NCI-H510A (cell line): Measurements from ENCODE around the gene SIDT1.
A peak's percentile ranks its signal among the peaks of the same experiment; 100 is the strongest.
"Not testable (repeated sequence)": the region's sequence is repeated elsewhere in the genome, so short reads cannot be mapped to it uniquely, and the experiment has no call there.

ENCODE experiments used
- DNase-seq: peaks from one replicate; lab custom pipeline; 2025; lab: John Stamatoyannopoulos, UW

The SIDT1 gene

DNA sequence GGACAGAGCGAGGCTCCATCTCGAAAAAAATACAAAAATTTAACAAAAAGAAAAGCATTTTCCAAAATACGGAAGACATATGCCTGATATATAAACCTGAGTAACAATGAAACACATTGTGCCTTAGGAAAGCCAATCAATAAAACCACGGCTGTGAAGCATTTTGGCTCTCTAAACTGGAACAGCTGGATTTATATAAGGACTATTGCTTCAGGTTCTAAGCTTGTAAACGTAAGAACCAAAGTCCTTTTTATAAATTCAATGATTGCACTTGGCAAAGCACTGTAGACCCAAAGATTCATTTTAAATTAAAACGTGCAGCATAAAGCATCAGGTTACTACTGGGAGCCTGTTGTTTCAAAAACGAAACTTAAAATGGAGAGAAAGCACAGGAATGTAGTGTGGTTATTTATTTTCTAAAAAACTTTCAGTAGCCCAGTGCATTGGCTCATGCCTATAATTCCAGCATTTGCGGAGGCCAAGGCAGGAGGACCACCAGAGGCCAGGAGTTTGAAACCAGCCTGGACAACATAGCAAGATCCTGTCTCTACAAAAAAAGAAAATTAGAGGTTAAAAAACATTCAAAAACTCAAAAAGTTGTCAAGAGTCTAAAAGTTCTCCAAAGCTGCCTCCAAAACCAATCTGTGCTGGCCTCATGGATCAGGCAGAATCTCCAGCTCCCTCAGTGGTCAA lies 102.6 kb downstream of the SIDT1 start:
- no peak for DNase-seq

DNA sequence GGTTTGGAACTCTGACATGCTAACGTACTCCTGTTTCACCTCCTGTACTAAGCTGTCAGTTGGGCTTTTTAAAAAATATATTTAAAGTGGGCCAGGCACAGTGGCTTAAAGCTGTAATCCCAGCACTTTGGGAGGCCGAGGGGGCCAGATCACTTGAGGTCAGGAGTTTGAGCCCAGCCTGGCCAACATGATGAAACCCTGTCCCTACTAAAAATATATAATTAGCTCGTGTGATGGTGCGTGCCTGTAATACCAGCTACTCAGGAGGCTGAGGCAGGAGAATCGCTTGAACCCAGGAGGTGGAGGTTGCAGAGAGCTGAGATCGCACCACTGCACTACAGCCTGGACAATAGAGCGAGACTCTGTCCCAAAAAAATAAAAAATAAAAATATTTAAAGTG lies 103.7 kb downstream of the SIDT1 start:
- DNase-seq: not testable (repeated sequence)

DNA sequence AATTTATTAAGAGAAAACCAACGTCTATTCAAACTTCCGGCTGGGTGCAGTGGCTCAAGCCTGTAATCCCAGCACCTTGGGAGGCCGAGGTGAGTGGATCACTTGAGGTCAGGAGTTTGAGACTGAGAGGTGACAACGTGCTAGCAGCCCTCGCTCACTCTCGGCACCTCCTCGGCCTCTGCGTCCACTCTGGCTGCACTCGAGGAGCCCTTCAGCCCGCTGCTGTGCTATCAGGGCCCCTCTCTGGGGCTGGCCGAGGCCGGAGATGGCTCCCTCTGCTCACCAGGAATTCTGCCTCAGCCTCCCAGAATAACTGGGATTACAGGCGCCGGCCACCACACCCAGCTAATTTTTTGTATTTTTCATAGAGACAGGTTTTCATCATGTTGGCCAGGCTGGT lies 105.4 kb downstream of the SIDT1 start:
- no peak for DNase-seq

DNA sequence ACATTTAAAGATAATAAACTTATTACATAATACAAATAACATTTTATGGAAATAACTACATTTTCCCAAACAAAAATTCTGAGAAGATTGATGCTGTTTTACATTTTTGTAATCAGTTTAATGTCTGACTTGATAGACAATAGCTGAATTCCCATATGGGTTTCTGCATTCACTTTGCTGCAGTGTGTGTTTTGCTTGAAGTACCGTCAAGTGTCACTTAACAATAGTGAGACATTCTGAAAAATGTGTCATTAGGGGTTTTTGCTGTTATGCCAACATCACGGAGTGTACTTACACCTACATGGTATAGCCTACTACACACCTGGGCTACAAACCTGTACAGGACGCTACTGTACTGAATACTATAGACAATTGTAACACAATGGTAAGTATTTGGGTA lies 106.6 kb downstream of the SIDT1 start:
- DNase-seq: no peak

DNA sequence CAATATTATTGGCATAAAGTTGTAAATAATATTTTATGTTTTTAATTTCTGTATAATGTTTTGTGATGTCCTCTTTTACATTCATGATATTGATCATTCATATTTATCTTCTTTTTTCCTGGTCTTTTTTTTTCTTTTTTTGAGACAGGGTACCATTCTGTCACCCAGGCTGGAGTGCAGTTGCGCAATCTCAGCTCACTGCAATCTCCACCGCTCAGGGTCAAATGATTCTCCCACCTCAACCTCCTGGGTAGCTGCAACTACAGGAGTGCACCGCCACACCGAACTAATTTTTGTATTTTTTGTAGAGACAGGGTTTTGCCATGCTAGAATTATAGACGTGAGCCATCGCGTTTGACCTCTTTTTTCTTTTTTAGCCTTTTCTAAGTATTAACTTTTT lies 111.2 kb downstream of the SIDT1 start:
- no peak for DNase-seq

DNA sequence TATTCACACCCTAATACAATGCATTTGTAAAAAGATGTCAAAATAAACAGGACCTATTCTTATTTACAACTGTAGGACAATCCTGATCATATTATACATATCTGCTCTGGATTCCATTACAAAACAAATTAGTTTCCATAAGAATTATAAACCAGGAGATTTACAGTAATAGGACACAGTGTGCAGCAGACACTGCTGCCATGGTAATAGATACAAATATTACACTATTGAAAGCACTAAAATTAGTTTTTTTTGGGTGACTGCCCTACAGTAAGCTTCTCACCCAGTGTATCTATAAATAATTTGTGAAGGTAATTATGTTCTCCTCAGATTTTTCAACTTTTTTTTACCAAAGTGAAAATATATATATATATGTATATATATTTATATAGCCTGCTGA lies 116.2 kb downstream of the SIDT1 start:
- no peak for DNase-seq

DNA sequence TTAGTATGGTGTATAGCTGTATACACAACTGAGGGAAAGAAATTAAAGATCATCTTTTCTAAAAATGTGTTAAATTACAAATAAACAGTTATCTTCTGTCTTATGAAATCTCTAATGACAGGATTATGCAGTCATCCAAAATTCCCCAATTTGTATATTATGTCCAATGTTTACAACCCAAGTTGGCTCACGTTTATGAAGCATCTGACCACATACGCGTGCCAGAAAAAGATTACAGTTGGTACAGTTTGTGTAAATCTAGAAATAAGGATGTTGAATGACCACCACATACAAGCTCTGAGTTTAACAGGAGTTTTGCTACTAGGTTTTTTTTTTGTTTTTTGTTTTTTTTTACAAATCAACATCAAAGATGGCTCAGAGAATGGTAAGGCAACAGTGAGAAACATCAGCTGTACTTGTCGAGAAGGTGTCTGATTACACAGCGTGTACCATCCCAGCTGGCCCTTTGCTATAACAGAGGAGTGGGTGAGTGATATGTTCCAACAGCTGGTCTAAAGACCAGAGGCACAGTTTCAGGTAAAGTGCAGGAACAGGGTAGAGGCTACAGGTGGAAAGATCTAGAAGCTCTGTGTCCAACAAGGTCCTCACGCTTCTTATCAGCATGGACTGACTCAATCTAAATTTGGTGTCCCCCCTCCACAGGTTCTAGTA lies 117.0 kb downstream of the SIDT1 start:
- DNase-seq: no peak

DNA sequence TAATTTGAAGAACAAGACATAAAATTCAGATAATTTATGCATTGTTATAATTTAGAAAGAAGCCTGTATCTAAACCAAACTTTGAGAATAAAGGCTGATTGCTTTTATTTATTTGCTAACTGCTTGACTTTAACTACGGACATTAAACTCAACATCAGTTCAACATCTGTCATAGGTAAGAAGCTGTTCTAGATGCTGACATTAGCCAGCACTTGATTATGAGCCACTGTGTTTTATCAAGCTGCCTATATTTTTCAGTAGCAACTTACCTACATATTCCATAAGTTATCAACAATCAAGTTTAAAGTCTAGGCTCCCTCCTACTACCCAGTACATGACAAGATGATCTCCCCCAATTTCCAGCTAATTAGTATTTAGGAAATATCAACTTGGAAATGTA lies 122.0 kb downstream of the SIDT1 start:
- no peak for DNase-seq

DNA sequence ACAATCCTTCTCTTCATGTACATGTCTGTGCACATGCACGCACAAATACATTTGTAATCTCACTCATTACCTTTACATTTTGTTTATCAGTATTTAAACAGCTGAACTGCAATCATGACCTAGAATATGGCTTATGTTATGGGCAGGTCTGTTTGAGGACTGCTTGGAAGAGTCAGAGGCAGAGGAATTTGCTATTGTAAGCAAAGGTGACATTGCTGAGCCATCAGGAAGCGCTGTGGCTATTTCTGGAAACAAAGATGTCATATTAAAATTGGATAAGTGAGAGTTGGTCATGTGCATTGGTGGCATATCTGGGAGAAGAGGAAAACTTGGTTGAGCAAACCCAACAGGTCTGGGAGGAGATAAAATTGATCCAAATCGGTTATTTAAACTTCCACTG lies 122.5 kb downstream of the SIDT1 start:
- DNase-seq: no peak

DNA sequence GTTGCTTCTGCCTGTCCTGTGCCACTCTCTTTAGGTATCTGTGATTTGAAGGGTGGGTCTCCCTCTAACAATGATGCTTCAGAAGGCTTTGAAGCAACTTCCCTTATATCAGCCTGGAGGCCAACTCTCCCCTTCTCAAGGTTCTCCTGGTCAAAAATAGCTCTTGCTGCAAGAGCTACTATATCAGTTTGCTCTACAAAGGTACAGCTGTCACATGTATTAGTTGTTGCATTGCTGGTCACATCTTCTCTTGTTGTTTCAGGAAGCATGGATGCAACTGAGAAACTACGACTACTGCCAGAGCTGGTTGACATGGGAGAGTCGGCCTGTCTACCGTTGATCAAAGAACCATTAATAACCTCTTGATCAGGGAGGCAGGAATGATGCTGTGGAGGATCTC lies 125.8 kb downstream of the SIDT1 start:
- DNase-seq: no peak

DNA sequence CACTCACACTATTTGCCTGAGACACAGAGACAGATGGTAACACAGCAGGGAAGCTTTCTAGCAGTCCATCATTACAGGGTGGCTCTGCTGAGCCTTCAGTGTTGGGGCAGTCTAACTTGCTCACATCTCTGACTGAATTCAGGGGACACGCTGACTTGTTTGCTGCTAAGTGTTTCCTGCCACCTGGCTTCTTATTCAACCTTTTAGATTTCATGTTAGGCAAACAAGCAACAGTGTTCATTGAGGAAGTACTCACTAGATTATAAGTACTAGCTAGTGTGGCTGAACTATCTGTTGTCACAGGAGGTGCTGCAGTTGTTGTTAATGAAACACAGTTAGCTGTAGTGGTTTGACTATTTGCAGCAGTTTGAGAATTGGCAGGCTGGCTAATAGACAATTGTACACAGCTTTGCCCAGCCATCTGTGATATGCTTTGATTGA lies 126.8 kb downstream of the SIDT1 start:
- peak; percentile 17 for DNase-seq

DNA sequence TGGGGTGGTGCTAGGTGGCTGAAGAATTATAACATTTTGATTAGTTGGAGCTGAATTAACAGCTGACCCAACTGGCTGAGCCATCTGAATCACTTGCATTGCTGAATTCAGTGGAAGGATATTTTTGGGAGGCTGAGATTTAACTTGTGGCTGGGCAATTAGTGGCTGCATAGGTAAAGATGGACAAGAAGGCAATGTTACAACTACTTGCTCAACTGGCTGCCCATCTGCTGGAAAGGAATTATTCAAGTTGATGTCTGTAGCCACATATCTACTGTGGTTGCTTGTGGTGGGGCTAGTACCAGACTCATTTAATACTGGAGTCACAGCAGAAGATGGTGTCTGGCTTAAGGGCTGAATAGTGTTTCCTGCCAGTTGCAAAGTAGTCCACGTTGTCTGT lies 127.6 kb downstream of the SIDT1 start:
- DNase-seq: no peak

DNA sequence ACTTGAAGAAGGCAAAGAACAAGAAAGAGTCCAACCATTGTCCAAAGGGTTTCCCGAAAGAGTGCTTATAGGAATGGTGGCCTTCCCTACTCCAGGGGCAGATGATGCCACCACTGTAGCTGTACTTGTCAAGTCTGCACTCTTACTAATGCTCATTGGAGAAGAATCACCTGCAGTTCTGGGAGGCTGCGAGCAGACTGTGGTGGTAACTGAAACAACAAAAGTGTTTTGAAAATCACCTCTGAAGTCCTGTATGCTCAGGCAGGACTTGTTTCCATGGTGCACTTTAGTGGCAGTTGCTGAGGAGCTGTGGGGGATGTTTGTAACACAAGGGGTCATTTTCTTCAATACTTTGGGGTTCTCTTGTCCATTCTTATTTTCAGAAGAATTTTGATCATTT lies 128.1 kb downstream of the SIDT1 start:
- no peak for DNase-seq

DNA sequence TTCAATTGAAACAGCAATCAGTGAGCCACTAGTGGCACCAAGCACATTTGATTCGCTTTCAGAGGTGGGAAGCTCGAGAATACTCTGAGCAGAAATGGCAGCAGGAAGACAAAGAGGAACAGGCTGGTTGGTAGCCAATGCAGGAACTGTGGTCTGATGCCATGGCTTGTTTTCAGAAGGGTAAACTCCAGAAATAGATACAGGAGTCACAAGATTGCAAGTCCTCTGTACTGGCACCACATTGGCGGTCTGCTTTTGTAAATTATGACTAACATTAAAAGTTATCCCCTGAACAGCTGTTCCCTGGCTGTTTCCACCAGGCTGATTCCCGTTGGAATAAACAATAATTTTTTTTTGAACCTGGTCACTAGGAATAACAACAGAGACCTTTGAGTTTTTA lies 128.5 kb downstream of the SIDT1 start:
- no peak for DNase-seq

DNA sequence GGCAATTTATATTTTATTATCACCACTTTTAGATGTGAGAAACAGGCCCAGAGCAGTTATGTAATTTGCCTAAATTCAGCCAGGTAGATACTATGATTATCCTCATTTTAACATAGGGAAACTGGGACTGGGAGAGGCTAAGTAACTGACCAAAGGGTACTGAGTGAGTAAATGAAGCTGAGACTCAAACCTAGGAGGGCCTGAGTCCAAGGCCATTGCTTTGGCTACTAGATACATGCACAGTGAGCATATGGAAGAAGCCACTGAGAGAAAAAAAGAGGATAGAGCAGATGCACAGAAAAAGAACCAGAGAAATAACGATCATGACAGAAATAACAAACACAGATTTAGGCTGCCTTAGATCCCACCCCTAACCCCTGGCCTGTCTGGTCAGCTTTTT lies 130.5 kb downstream of the SIDT1 start:
- DNase-seq: no peak

DNA sequence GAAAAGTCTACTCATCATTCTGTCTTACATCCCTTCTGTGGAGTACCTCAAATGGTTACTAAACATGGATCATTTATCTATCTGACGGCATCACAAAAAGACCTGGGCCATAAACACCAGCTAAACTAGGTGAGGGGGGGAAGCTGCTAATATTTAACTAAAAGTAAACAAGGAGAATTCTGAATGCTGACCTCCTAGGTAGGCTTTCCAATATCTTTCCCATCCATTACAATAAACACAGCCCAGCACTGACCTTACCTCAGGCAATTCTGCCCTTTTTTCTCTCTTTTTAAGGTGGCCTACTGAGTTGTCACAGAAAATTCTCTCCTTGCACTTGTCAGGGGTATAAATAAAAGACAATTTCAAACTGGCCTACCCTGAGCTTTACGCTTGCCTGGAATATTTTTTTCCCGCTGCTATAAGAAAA lies 131.0 kb downstream of the SIDT1 start:
- no peak for DNase-seq

DNA sequence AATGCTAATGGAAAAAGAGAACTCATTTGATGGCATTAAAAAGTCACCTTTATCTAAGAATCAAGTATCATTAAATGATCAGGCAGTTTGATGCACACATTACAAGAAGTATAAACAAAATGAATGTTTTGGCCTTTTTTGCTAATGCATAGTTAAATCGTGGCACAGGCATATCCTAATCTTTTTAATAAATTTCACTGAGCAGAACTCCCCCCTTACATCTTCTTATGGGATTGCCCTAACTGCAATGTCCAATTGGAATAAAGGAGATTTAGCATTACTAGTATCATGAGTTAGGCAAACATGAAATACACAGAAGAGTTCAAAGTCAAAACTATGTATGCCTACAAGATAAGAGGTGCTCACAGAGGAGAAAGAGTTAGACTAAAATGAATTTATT lies 131.4 kb downstream of the SIDT1 start:
- no peak for DNase-seq

DNA sequence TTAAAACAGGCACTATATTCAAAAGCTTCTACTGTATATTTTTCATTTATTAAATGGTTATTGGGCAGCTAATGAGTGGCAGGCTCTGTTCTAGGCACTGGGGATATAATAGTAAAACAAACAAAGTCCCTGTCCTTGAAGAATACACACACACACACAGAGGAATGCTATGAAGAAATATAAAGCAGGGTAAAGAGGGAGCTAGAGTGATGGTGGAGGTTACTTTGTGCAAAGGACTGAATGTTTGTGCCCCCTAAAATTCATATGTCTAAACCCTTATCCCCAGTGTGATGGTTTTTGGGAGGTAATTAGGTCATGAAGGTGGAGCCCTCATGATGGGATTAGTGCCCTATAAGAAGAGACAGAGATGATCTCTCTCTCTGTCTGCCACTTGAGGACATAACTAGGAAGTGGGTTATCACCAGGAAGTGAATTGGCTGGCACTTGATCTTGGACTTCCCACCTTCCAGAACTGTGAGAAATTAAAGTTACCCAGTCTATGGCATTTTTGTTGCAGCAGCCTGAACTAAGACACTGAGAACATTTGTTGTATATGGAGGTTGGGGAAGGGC lies 132.3 kb downstream of the SIDT1 start:
- no peak for DNase-seq

DNA sequence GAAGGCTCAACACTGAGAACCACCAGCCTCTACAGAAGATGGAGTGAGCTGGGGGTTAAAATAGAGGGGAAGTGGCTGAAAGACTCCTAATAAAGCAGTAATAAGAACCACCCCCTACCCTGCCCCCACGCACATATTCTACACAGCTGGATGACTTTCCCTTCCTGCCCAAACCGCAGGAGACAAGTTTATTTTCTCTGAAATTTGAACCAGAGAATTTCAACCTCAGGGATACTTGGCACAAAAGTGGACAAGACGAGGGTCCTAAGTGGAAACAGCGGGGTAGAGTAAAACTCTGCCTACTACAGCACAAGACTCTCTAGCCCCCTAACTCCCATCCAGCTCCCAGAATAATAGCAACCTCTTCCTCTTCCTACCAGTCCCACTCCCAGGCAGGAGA lies 135.7 kb downstream of the SIDT1 start:
- DNase-seq: no peak

DNA sequence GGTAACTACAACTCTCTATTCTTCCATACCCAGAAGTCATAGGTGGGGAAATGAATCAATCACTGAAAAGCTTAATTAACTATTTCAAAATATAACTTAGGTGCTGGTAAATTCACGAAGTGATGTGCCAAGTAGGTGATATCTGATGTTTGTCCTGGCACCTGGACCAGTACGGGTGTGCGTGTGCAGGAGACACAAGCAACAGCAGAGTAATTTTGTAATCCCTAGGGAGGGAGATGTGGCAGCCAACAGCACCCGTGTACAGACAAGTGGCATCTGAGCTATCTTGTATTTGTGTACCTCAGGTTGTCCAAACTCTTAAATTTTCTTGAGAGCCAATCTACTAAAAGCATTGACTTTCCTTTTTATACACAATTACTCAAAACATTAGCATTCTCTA lies 141.2 kb downstream of the SIDT1 start:
- DNase-seq: no peak

DNA sequence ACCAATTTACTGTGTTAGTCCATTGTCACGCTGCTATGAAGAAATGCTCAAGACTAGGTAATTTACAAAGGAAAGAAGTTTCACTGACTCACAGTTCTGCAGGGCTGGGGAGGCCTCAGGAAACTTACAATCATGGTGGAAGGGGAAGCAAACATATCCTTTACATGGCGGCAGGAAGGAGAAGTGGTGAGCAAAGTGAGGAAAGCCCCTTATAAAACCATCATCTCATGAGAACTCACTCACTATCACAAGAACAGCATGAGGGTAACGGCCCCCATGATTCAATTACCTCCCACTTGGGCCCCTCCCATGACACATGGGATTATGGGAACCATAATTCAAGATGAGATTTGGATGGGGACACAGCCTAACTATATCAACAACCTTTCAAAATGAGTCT lies 143.9 kb downstream of the SIDT1 start:
- no peak for DNase-seq

DNA sequence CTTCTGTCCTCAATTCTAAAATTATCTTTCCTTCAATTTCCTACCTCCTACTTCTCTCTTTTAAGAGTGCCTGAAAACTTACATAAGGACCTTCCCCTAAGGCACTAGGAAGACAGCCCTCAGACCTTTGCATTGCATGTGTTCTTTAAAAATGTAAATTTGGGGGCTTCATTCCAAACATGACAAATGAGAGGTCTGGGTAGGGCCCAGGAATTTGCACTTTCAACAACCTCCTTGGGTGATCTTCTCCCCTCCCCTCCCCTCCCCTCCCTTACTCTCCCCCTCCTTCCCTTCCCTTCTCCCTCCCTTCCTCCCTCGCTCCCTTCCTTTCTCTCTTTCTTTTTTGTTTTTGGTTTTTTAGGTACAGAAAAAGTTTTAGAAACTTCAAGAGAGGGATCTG lies 145.4 kb downstream of the SIDT1 start:
- no peak for DNase-seq

DNA sequence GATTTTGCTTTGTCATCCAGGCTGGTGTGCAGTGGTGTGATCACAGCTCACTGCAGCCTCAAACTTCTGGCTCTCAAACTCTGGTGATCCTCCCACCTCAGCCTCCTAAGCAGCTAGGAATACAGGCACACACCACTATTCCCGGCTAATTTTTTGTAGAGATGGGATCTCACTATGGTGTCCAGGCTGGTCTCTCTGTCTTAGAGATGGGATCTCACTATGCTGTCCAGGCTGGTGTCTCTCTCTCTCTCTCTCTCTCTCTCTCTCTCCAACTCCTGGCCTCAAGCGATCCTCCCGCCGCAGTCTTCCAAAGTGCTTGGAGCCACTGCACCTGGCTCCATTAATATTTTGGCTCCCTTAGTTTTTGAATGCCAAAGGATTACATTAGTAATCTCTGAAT lies 146.4 kb downstream of the SIDT1 start:
- DNase-seq: no peak
